Measurements from ENCODE around the gene PHACTR1. TPM values are rescaled to one million over a fixed set of nuclear protein-coding genes. Genes with fewer than 3 reads are reported as not detected.

The PHACTR1 gene
- total RNA-seq, 2 donors from 2014 or later, result 2.8 to 6.3 TPM

DNA sequence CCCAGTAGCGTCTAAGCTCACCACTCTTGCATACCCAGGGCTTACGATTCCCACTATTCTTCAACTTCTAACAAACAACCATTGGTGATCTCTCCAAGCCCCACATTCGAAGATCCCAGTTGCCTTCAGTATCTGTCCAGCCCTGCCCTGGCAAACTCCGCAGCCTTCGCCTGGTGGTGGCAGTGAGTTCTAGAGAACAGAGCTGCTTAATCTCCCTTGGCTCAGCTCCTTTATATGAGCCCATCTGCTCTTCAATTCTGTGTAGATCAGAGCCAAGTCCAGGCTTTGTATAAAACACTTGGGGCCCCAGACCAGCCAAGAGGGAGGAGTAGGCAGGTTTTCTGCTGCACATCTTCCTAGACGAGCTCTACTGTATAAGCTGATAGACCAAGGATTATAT lies 193.3 kb downstream of the PHACTR1 start:
- H3K4me3 Mint-ChIP-seq, result no peak overlapping the region
- H3K27me3 ChIP-seq (ENCODE audit: control insufficient read depth, insufficient read depth, low read length, poor library complexity, severe bottlenecking), result no peaks in the 10 kb centered on the region
- DNase-seq, result no peak
- no peaks in the 10 kb centered on the region for H3K4me1 ChIP-seq (ENCODE audit: control insufficient read depth, insufficient read depth, low read length)
- no peaks in the 10 kb centered on the region for H3K9me3 ChIP-seq (ENCODE audit: control insufficient read depth, low read length)
- TF ChIP-seq, protein P1, sequence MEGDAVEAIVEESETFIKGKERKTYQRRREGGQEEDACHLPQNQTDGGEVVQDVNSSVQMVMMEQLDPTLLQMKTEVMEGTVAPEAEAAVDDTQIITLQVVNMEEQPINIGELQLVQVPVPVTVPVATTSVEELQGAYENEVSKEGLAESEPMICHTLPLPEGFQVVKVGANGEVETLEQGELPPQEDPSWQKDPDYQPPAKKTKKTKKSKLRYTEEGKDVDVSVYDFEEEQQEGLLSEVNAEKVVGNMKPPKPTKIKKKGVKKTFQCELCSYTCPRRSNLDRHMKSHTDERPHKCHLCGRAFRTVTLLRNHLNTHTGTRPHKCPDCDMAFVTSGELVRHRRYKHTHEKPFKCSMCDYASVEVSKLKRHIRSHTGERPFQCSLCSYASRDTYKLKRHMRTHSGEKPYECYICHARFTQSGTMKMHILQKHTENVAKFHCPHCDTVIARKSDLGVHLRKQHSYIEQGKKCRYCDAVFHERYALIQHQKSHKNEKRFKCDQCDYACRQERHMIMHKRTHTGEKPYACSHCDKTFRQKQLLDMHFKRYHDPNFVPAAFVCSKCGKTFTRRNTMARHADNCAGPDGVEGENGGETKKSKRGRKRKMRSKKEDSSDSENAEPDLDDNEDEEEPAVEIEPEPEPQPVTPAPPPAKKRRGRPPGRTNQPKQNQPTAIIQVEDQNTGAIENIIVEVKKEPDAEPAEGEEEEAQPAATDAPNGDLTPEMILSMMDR (conservative IDR thresholded peaks at IDR 0.05), result peak; percentile 27
- no peak overlapping the region for H3K27ac Mint-ChIP-seq
- no peaks in the 10 kb centered on the region for H3K9me3 Mint-ChIP-seq
- no peak overlapping the region for H3K27ac ChIP-seq (ENCODE audit: low read depth, low read length)
- no peak overlapping the region for H3K9ac ChIP-seq (ENCODE audit: extremely low read depth, low read length, poor library complexity, severe bottlenecking)
- peaks cover 12% of the 10 kb centered on the region for H3K4me1 Mint-ChIP-seq
- peaks cover 6% of the 10 kb centered on the region for H3K27me3 Mint-ChIP-seq (ENCODE audit: insufficient read depth)
- H3K36me3 ChIP-seq (ENCODE audit: control insufficient read depth, insufficient read depth, low read length), result no peaks in the 10 kb centered on the region
- H3K4me3 ChIP-seq (ENCODE audit: low read length), result no peak overlapping the region
- no peaks in the 10 kb centered on the region for H3K36me3 Mint-ChIP-seq (ENCODE audit: low read depth)
- 91 to 92% methylated on average over 4 to 6 of the region's 6 CpGs for WGBS, 2 experiments (ENCODE audit: insufficient coverage in 1 of 2, insufficient read length in 1 of 2)

DNA sequence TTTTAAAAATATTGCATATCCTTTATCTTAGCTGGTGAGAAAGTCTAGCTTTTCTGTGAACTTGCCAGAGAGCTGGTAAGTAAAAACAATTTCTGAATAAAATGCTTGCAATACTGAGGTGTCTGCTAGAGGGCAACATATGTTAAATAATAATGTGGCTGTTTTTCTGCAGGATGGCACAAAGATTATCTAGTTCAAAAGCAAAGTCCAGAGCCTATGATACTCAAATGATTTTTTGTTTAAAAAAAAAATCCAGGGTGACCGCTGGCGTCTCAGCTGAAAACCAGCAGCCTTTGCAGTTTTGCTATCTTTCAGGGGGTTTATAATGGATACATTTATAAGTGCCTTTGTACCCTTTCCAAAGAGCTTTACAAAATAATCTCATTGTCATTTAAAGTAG lies 194.9 kb downstream of the PHACTR1 start:
- TF ChIP-seq, protein P1 (conservative IDR thresholded peaks at IDR 0.05), result peak; percentile 76
- H3K4me3 Mint-ChIP-seq, result no peak overlapping the region
- no peak overlapping the region for H3K9ac ChIP-seq (ENCODE audit: extremely low read depth, low read length, poor library complexity, severe bottlenecking)
- no peaks in the 10 kb centered on the region for H3K36me3 ChIP-seq (ENCODE audit: control insufficient read depth, insufficient read depth, low read length)
- no peak for DNase-seq
- peaks cover 12% of the 10 kb centered on the region for H3K4me1 Mint-ChIP-seq
- no peak overlapping the region for H3K27ac ChIP-seq (ENCODE audit: low read depth, low read length)
- 20 to 37% methylated on average over 2 of the region's 2 CpGs for WGBS, 2 experiments (ENCODE audit: insufficient coverage in 1 of 2, insufficient read length in 1 of 2)
- no peak overlapping the region for H3K4me3 ChIP-seq (ENCODE audit: low read length)
- H3K9me3 ChIP-seq (ENCODE audit: control insufficient read depth, low read length), result no peaks in the 10 kb centered on the region
- H3K9me3 Mint-ChIP-seq, result no peaks in the 10 kb centered on the region
- H3K36me3 Mint-ChIP-seq (ENCODE audit: low read depth), result no peaks in the 10 kb centered on the region
- H3K27ac Mint-ChIP-seq, result no peak overlapping the region
- peaks cover 7% of the 10 kb centered on the region for H3K27me3 Mint-ChIP-seq (ENCODE audit: insufficient read depth)
- no peaks in the 10 kb centered on the region for H3K27me3 ChIP-seq (ENCODE audit: control insufficient read depth, insufficient read depth, low read length, poor library complexity, severe bottlenecking)
- H3K4me1 ChIP-seq (ENCODE audit: control insufficient read depth, insufficient read depth, low read length), result no peaks in the 10 kb centered on the region

DNA sequence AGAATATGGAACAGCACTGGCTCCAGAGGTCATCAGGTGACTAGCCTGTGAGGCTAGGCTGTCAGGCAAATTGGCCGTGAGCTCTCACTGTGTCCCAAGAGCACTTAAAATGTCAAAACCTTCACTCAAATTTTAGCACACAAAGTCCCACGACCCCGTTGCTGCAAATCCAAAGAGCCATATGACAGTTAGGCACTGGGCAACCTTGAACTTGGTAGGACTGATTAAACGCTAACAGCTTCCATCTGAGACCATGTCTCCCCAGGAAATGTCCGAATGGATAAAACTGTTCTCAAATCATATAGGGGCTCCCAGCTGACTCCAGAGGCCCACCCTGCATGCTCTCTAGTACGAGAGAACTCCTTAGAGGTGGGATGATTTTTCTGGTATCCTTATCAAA lies 196.6 kb downstream of the PHACTR1 start:
- no peaks in the 10 kb centered on the region for H3K36me3 Mint-ChIP-seq (ENCODE audit: low read depth)
- no peaks in the 10 kb centered on the region for H3K9me3 ChIP-seq (ENCODE audit: control insufficient read depth, low read length)
- 88 to 98% methylated on average over 5 to 6 of the region's 6 CpGs for WGBS, 2 experiments (ENCODE audit: insufficient coverage in 1 of 2, insufficient read length in 1 of 2)
- DNase-seq, result no peak
- H3K27ac Mint-ChIP-seq, result no peak overlapping the region
- H3K27me3 Mint-ChIP-seq (ENCODE audit: insufficient read depth), result peaks cover 7% of the 10 kb centered on the region
- H3K4me3 Mint-ChIP-seq, result no peak overlapping the region
- no peak overlapping the region for H3K9ac ChIP-seq (ENCODE audit: extremely low read depth, low read length, poor library complexity, severe bottlenecking)
- no peak overlapping the region for H3K4me3 ChIP-seq (ENCODE audit: low read length)
- H3K27me3 ChIP-seq (ENCODE audit: control insufficient read depth, insufficient read depth, low read length, poor library complexity, severe bottlenecking), result no peaks in the 10 kb centered on the region
- no peaks in the 10 kb centered on the region for H3K9me3 Mint-ChIP-seq
- H3K27ac ChIP-seq (ENCODE audit: low read depth, low read length), result no peak overlapping the region
- peaks cover 12% of the 10 kb centered on the region for H3K4me1 Mint-ChIP-seq
- no peaks in the 10 kb centered on the region for H3K4me1 ChIP-seq (ENCODE audit: control insufficient read depth, insufficient read depth, low read length)
- no peaks in the 10 kb centered on the region for H3K36me3 ChIP-seq (ENCODE audit: control insufficient read depth, insufficient read depth, low read length)
- TF ChIP-seq, protein P1 (conservative IDR thresholded peaks at IDR 0.05), result no peak
